Mesodermal cell (in vitro differentiated cells): ENCODE measurements around the gene DCST2.
A peak's percentile ranks its signal among the peaks of the same experiment; 100 is the strongest.

ENCODE experiments used
- H3K27ac ChIP-seq: 2 replicates; pipeline ENCODE4 v1.7.0; 2013; ENCODE audit warnings: mild to moderate bottlenecking, low read depth, low read length, moderate library complexity; ENCODE audit not compliant: severe bottlenecking
- H3K36me3 ChIP-seq: 2 replicates; pipeline ENCODE4 v1.7.1; 2013; ENCODE audit warnings: mild to moderate bottlenecking, low read length, moderate library complexity; ENCODE audit not compliant: control insufficient read depth, insufficient read depth
- H3K4me1 ChIP-seq: one replicate; pipeline ENCODE4 v1.7.1; 2013; ENCODE audit warnings: mild to moderate bottlenecking, low read length; ENCODE audit not compliant: insufficient read depth, control insufficient read depth, poor library complexity, severe bottlenecking
- H3K4me3 ChIP-seq: 2 replicates; pipeline ENCODE4 v1.7.0; 2013; ENCODE audit warnings: low read length, control low read depth, mild to moderate bottlenecking; ENCODE audit not compliant: insufficient read depth, poor library complexity, severe bottlenecking; ENCODE audit errors: extremely low read depth
- H3K9me3 ChIP-seq: 2 replicates; pipeline ENCODE4 v1.7.1; 2013; ENCODE audit warnings: mild to moderate bottlenecking, low read length, moderate library complexity; ENCODE audit not compliant: control insufficient read depth
- WGBS, 2 experiments: methylation state at CpG; one replicate each; pipeline ENCODE4 v1.1.5; 2013; ENCODE audit warnings: missing lambda C conversion rate in 2 of 2; ENCODE audit not compliant: insufficient coverage in 2 of 2; 5-methylcytosine and 5-hydroxymethylcytosine counted together

The DCST2 gene

GRCh38 chr1:155006601-155007101, 26.9 kb downstream of the DCST2 start:
- no peak overlapping the region for H3K27ac ChIP-seq
- no peaks in the 10 kb centered on the region for H3K9me3 ChIP-seq
- H3K4me1 ChIP-seq = peaks cover 9% of the 10 kb centered on the region
- WGBS, 2 experiments = 90 to 92% methylated on average over 2 of the region's 2 CpGs
- no peak overlapping the region for H3K4me3 ChIP-seq
- H3K36me3 ChIP-seq = no peaks in the 10 kb centered on the region

DNA sequence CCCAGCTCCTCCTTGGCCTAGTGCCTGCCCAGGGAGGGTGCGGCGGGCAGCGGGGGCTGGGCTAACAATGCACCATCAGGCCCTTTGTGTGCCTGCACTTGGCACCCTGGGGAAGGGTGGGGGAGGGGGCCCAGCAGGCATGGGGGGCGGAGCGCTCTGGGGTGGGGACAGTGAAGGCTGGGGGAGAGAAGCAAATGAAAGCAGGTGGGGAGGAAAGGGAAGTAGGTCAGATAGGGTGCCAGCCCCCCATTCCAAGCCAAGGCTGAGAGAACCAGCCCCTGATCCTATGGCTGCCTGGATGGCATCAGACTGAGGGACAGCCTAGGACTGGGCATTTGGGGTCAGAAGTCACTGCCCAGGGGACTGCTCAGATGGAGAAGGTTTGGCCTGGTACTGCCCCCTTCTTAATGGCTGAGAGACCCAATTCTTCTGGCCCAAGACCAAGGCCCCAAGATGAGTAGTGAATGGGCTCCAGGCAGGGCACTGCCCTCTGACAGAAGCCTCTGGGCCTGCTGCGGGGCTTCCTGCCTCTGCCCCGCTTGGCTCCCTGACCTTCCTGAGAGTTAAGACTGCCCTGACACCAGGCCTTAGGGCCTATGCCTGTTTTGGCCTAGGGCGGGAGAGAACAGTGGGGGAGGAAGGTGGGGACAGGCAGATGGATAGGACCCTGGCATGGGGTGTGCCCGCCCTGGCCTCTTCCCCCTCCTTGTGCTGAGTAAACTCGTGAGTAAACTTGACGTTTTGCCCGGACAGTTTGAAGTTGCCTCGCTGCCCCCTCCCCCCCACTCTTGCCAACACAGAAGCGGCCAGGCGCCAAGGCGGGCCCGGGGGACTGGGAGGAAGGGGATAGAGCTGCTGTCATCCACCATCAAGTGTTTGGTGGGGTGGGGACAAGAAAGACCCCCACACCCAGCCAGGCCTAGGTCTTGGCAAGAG, 28.2 kb downstream of the DCST2 start:
- no peak overlapping the region for H3K4me3 ChIP-seq
- no peak overlapping the region for H3K27ac ChIP-seq
- no peaks in the 10 kb centered on the region for H3K36me3 ChIP-seq
- 88 to 94% methylated on average over 4 to 10 of the region's 17 CpGs for WGBS, 2 experiments
- peaks cover 12% of the 10 kb centered on the region for H3K4me1 ChIP-seq
- no peaks in the 10 kb centered on the region for H3K9me3 ChIP-seq

- Histone ChIP-seq H3K4me3 (peak overlapping the region; percentile 79), H3K4me1 (peaks cover 17% of the 10 kb centered on the region), H3K27ac (peak overlapping the region; percentile 30), H3K9me3 (no peaks in the 10 kb centered on the region), H3K36me3 (no peaks in the 10 kb centered on the region)
- WGBS, 2 experiments = 59 to 86% methylated on average over 2 to 4 of the region's 5 CpGs
These were observed 29.1 kb downstream of the DCST2 start for GRCh38 chr1:155004352-155005075.

- WGBS, 2 experiments = 0 to 2% methylated on average over 3 to 8 of the region's 34 CpGs
These were observed 29.7 kb downstream of the DCST2 start for GRCh38 chr1:155003766-155004351.

GRCh38 chr1:155003227-155003765, 30.3 kb downstream of the DCST2 start:
- Histone ChIP-seq H3K36me3 (no peaks in the 10 kb centered on the region), H3K9me3 (no peaks in the 10 kb centered on the region), H3K4me1 (peaks cover 17% of the 10 kb centered on the region), H3K27ac (peak overlapping the region; percentile 41), H3K4me3 (peak overlapping the region; percentile 79)
- WGBS, 2 experiments = 0% methylated on average over 12 to 16 of the region's 37 CpGs

More at GRCh38 chr1:155003766-155004351, 29.7 kb downstream of the DCST2 start:
- H3K9me3 ChIP-seq = no peaks in the 10 kb centered on the region
- H3K4me3 ChIP-seq = peak overlapping the region; percentile 79
- no peaks in the 10 kb centered on the region for H3K36me3 ChIP-seq
- peaks cover 17% of the 10 kb centered on the region for H3K4me1 ChIP-seq
- H3K27ac ChIP-seq = peak overlapping the region; percentile 30

DNA sequence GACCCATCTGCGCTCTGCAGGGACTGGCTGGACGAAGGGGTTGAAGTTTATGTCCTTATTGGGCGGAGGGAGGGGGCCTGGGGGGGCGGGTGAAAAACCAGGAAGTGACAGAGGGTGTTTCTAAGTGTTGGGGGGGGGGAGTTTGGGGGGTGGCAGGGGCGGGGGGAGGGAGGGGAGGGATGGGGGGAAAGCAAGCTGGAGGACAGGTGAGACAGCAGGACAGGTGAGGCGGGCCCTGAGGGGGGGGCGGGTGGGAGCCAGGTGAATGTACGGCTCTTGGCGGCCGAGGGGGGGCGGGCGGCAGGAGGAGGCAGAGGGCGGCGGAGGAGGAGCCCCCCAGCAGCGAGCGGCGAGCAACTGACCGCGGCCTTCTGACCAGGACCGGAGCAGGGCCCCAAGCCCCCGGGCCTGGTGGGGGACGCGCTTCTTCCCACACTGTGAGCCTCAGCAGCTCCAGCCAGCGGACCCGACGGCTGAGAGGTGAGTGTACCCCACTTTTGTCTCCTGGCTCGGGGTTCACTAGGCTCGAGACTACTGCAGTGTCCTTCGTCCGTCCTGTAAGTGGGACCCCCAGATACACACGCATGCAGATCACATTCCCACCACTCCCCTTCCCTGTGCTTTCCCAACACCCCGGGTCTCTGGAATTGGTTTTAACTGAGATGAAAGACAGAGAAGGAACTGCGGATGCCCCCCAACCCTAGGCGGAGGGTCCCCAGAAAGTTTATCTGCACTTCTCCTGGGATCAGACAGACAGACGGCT, 30.9 kb downstream of the DCST2 start, which contains the start of gene ZBTB7B:
ZBTB7B (plus strand) TSS at position 339 of the 763 bp plus-strand sequence. CDS start 11,859 bp downstream, outside the sequence.
- H3K4me1 ChIP-seq = peaks cover 17% of the 10 kb centered on the region
- no peaks in the 10 kb centered on the region for H3K9me3 ChIP-seq
- H3K27ac ChIP-seq = peak within 1 kb of the TSS; percentile 89
- H3K36me3 ChIP-seq = no peaks in the 10 kb centered on the region
- peak within 1 kb of the TSS; percentile 79 for H3K4me3 ChIP-seq
- WGBS, 2 experiments = 1 to 2% methylated on average over 21 to 27 of the region's 35 CpGs

DNA sequence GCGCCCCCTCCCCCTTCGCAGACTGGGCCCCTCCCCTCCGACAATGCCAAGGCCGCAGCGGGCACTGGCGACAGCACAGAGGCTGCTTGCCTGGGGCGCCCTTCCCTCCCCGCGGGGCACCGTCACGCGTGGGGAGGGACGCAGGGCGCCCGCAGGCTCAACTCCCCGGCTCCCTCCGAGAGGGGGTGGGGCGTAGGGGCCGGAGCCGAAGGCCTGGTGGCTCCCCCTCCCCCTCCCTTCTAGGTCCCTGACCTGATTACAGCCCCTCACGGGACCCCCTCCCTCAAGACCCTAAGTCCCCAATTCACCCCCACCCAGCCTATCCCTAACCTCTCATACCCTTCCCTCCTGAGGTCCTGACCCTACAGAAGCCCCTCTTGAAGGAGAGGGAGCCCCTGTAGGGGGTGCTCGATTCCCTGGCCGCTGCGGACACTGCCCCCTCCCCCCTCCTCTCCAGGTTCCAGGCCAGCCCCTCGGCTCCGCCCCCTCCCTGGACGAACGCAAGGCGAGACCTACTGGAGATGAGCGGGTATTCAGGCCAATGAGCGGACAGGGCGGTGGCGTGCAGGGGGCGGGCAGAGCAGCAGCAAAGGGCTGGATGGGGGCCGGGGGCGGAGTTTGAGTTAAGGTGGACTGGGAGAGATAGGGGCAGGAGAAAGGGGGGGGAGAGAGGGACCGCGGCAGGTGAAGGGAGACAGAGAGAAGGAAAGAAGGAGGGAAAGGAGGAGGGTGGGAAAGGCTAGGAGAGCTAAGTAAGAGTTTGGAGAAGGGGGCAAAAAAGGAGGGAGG, 31.7 kb downstream of the DCST2 start:
- H3K36me3 ChIP-seq = no peaks in the 10 kb centered on the region
- WGBS, 2 experiments = 0% methylated on average over 10 of the region's 38 CpGs

DNA sequence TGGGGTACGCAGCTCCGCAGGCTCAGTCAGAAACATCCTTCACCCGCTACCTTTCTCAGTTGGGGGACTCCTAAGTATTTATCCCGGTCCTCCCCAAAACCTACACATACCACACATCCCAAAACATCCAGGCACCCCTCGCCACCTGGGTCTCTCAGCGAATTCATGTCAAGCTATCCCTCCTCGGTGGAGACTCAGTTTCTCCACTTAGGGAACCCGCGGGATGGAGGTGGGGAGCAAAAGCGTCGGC, 32.2 kb downstream of the DCST2 start:
- peak overlapping the region; percentile 61 for H3K4me3 ChIP-seq
- peaks cover 17% of the 10 kb centered on the region for H3K4me1 ChIP-seq
- H3K9me3 ChIP-seq = no peaks in the 10 kb centered on the region
- no peaks in the 10 kb centered on the region for H3K36me3 ChIP-seq
- peak overlapping the region; percentile 89 for H3K27ac ChIP-seq
- WGBS, 2 experiments = 1 to 2% methylated on average over 9 to 11 of the region's 11 CpGs

More for the DNA sequence above, 31.7 kb downstream of the DCST2 start:
- Histone ChIP-seq H3K27ac (peak overlapping the region; percentile 89), H3K4me3 (peak overlapping the region; percentile 61), H3K4me1 (peaks cover 17% of the 10 kb centered on the region), H3K9me3 (no peaks in the 10 kb centered on the region)

DNA sequence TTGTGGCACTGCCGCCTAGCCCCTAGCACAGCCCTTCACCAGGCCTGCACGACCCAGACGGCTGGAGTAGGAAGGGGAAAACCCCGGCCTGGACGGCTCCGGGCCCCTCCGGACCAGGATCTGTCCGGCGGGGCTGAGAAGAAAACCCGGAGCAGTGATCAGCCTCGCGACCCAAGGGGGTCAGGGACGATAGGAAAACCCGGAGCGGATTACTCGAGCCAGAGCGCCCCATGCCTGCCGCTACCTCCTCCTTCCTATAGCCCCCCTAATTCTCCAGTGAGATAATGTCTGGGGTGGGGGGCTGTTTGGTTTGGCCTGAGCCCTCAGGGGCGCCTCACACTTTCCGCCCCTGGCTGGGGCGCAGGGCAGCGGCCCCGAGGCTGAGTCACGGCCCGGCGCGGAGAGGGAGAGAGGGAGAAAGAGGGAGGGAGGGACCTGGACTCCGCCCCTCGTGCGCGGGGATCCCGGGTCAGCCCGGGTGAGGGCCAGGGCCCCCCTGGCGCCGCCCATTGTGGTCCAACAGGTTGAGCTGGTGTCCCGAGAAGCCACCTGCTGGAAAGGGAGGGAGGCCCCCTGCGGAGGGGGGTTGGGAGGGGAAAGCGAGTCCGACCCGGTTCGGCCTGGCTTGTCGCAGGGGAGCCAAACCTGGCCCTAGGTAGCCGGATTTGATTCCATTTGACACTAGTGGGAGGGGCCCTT, 32.7 kb downstream of the DCST2 start:
- WGBS, 2 experiments = 1 to 2% methylated on average over 24 to 26 of the region's 43 CpGs
- Histone ChIP-seq H3K4me3 (peak overlapping the region; percentile 61), H3K4me1 (peaks cover 17% of the 10 kb centered on the region), H3K9me3 (no peaks in the 10 kb centered on the region), H3K36me3 (no peaks in the 10 kb centered on the region), H3K27ac (peak overlapping the region; percentile 89)
